ENCODE results near the gene ANO10. TPM values are rescaled to one million over a fixed set of nuclear protein-coding genes. Genes with fewer than 3 reads are reported as not detected.

The ANO10 gene
- total and polyA plus RNA-seq, 4 donors, result 19.9 to 33.2 (median 25.3) TPM

- H3K9me3 ChIP-seq (ENCODE audit: control insufficient read depth in 4 of 4, insufficient read depth in 3 of 4, low read length in 3 of 4), result no peaks in the 10 kb centered on the region
- DNase-seq (no peak), ATAC-seq (ENCODE audit: insufficient read depth, low FRiP score) (no peak)
- H3K9ac ChIP-seq (ENCODE audit: insufficient read depth in 1 of 2, low read length in 2 of 2), result no peak overlapping the region
- no peaks in the 10 kb centered on the region for H3K4me1 ChIP-seq (ENCODE audit: control insufficient read depth in 5 of 5, insufficient read depth in 5 of 5, low read length in 5 of 5)
- H3K27me3 ChIP-seq (ENCODE audit: control insufficient read depth in 3 of 3, insufficient read depth in 3 of 3, low read length in 2 of 3), result no peaks in the 10 kb centered on the region
- no peaks in the 10 kb centered on the region for H3K36me3 ChIP-seq (ENCODE audit: control insufficient read depth in 4 of 4, insufficient read depth in 4 of 4, low read length in 4 of 4)
- H3K27ac ChIP-seq (ENCODE audit: low read depth in 1 of 2, low read length in 1 of 2), result no peak overlapping the region
- TF ChIP-seq, protein P1, sequence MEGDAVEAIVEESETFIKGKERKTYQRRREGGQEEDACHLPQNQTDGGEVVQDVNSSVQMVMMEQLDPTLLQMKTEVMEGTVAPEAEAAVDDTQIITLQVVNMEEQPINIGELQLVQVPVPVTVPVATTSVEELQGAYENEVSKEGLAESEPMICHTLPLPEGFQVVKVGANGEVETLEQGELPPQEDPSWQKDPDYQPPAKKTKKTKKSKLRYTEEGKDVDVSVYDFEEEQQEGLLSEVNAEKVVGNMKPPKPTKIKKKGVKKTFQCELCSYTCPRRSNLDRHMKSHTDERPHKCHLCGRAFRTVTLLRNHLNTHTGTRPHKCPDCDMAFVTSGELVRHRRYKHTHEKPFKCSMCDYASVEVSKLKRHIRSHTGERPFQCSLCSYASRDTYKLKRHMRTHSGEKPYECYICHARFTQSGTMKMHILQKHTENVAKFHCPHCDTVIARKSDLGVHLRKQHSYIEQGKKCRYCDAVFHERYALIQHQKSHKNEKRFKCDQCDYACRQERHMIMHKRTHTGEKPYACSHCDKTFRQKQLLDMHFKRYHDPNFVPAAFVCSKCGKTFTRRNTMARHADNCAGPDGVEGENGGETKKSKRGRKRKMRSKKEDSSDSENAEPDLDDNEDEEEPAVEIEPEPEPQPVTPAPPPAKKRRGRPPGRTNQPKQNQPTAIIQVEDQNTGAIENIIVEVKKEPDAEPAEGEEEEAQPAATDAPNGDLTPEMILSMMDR (IDR thresholded peaks at IDR 0.05; ENCODE audit: control extremely low read depth, extremely low read depth), result no peak
- H3K4me3 ChIP-seq, result no peak overlapping the region
- 82 to 85% methylated on average over 4 of the region's 4 CpGs for WGBS, 2 donors
Observed at GRCh38 chr3:43445820-43446219, 176.0 kb downstream of the ANO10 start.

- 95 to 100% methylated on average over 2 of the region's 2 CpGs for WGBS, 2 donors
- Histone ChIP-seq H3K27ac (ENCODE audit: low read depth in 1 of 2, low read length in 1 of 2) (no peak overlapping the region), H3K9me3 (ENCODE audit: control insufficient read depth in 4 of 4, insufficient read depth in 3 of 4, low read length in 3 of 4) (no peaks in the 10 kb centered on the region), H3K4me1 (ENCODE audit: control insufficient read depth in 5 of 5, insufficient read depth in 5 of 5, low read length in 5 of 5) (no peaks in the 10 kb centered on the region), H3K36me3 (ENCODE audit: control insufficient read depth in 4 of 4, insufficient read depth in 4 of 4, low read length in 4 of 4) (no peaks in the 10 kb centered on the region), H3K4me3 (no peak overlapping the region), H3K9ac (ENCODE audit: insufficient read depth in 1 of 2, low read length in 2 of 2) (no peak overlapping the region), H3K27me3 (ENCODE audit: control insufficient read depth in 3 of 3, insufficient read depth in 3 of 3, low read length in 2 of 3) (no peaks in the 10 kb centered on the region)
- DNase-seq (no peak), ATAC-seq (ENCODE audit: insufficient read depth, low FRiP score) (no peak)
- TF ChIP-seq, protein P1 (IDR thresholded peaks at IDR 0.05; ENCODE audit: control extremely low read depth, extremely low read depth), result no peak
Observed at GRCh38 chr3:43442872-43443395, 178.9 kb downstream of the ANO10 start.

DNA sequence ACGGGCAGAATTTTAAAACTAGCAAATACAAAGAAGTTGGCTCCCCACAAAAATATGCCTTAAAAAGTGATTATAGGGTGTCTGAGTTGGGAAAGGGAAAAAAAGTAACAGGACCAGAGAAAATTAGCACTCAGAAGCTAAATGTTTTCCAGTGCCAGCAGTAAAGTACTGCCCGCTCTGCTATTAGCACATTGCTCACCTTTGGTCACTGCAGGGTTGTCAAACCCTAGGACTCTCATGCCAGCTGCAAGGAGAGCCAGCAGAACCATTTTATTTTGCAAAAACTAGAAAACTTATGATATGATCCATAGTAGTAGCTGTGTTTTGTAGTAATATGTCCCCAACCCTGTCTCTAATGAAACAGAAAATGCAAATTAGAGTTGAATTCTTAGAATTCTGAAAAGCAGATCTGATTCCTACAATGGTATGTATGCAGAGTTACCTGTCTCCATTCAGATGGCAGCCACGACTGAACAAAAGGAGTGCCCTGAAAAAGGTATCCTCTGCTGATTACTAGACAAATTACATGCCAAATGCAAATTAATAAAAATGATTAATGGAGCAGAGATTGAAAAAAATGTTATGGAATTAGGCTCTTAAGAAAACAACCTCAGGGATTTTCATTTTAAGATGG is 185.2 kb downstream of the ANO10 start:
- Histone ChIP-seq H3K27ac (ENCODE audit: low read depth in 1 of 2, low read length in 1 of 2) (no peak overlapping the region), H3K36me3 (ENCODE audit: control insufficient read depth in 4 of 4, insufficient read depth in 4 of 4, low read length in 4 of 4) (no peaks in the 10 kb centered on the region), H3K4me1 (ENCODE audit: control insufficient read depth in 5 of 5, insufficient read depth in 5 of 5, low read length in 5 of 5) (peaks cover 0 to 18% (median 2%) of the 10 kb centered on the region in 5 donors), H3K4me3 (no peak overlapping the region), H3K9me3 (ENCODE audit: control insufficient read depth in 4 of 4, insufficient read depth in 3 of 4, low read length in 3 of 4) (no peaks in the 10 kb centered on the region), H3K27me3 (ENCODE audit: control insufficient read depth in 3 of 3, insufficient read depth in 3 of 3, low read length in 2 of 3) (no peaks in the 10 kb centered on the region), H3K9ac (ENCODE audit: insufficient read depth in 1 of 2, low read length in 2 of 2) (no peak overlapping the region)
- TF ChIP-seq, protein P1 (IDR thresholded peaks at IDR 0.05; ENCODE audit: control extremely low read depth, extremely low read depth), result no peak
- 92 to 93% methylated on average over 3 of the region's 3 CpGs for WGBS, 2 donors
- no peak for DNase-seq
- ATAC-seq (ENCODE audit: insufficient read depth, low FRiP score), result no peak

GRCh38 chr3:43435706-43436105 is 186.1 kb downstream of the ANO10 start:
- no peak for DNase-seq
- H3K9ac ChIP-seq (ENCODE audit: insufficient read depth in 1 of 2, low read length in 2 of 2), result no peak overlapping the region
- ATAC-seq (ENCODE audit: insufficient read depth, low FRiP score), result no peak
- H3K4me3 ChIP-seq, result no peak overlapping the region
- TF ChIP-seq, protein P1 (IDR thresholded peaks at IDR 0.05; ENCODE audit: control extremely low read depth, extremely low read depth), result no peak
- H3K36me3 ChIP-seq (ENCODE audit: control insufficient read depth in 4 of 4, insufficient read depth in 4 of 4, low read length in 4 of 4), result no peaks in the 10 kb centered on the region
- H3K27me3 ChIP-seq (ENCODE audit: control insufficient read depth in 3 of 3, insufficient read depth in 3 of 3, low read length in 2 of 3), result no peaks in the 10 kb centered on the region
- H3K9me3 ChIP-seq (ENCODE audit: control insufficient read depth in 4 of 4, insufficient read depth in 3 of 4, low read length in 3 of 4), result no peaks in the 10 kb centered on the region
- H3K27ac ChIP-seq (ENCODE audit: low read depth in 1 of 2, low read length in 1 of 2), result no peak overlapping the region
- H3K4me1 ChIP-seq (ENCODE audit: control insufficient read depth in 5 of 5, insufficient read depth in 5 of 5, low read length in 5 of 5), result peaks cover 0 to 18% (median 2%) of the 10 kb centered on the region in 5 donors
